Measurements from ENCODE around the gene COX4I1. TPM values are rescaled to one million over a fixed set of nuclear protein-coding genes. Genes with fewer than 3 reads are reported as not detected.
A peak's percentile ranks its signal among the peaks of the same experiment; 100 is the strongest.
"Not testable (repeated sequence)": the region's sequence is repeated elsewhere in the genome, so short reads cannot be mapped to it uniquely, and the experiment has no call there.

COX4I1 gene
- total RNA-seq, 1 donor from 2014 or later = 344 TPM

GRCh38 chr16:85810742-85811115, 11.2 kb downstream of the COX4I1 start:
- Mint-ChIP-seq H3K4me3 (ENCODE audit: unreplicated experiment) (no peak overlapping the region), H3K27ac (ENCODE audit: unreplicated experiment) (no peak overlapping the region), H3K9me3 (ENCODE audit: low read depth) (no peaks in the 10 kb centered on the region), H3K4me1 (ENCODE audit: low read depth) (no peaks in the 10 kb centered on the region), H3K27me3 (ENCODE audit: low read depth) (peaks cover 31% of the 10 kb centered on the region), H3K36me3 (ENCODE audit: low read depth) (peaks cover 9% of the 10 kb centered on the region)
- peak; percentile 75 for DNase-seq (ENCODE audit: low spot score)
- TF ChIP-seq CTCF (IDR thresholded peaks at IDR 0.05) = no peak

GRCh38 chr16:85812031-85812807, 12.7 kb downstream of the COX4I1 start:
- peak; percentile 69 for DNase-seq (ENCODE audit: low spot score)
- H3K36me3 Mint-ChIP-seq (ENCODE audit: low read depth) = no peaks in the 10 kb centered on the region
- H3K9me3 Mint-ChIP-seq (ENCODE audit: low read depth) = no peaks in the 10 kb centered on the region
- H3K27me3 Mint-ChIP-seq (ENCODE audit: low read depth) = peaks cover 32% of the 10 kb centered on the region
- H3K27ac Mint-ChIP-seq (ENCODE audit: unreplicated experiment) = no peak overlapping the region
- TF ChIP-seq CTCF (IDR thresholded peaks at IDR 0.05) = no peak
- no peak overlapping the region for H3K4me3 Mint-ChIP-seq (ENCODE audit: unreplicated experiment)
- no peaks in the 10 kb centered on the region for H3K4me1 Mint-ChIP-seq (ENCODE audit: low read depth)

GRCh38 chr16:85812811-85813700, 13.6 kb downstream of the COX4I1 start:
- no peak overlapping the region for H3K27ac Mint-ChIP-seq (ENCODE audit: unreplicated experiment)
- H3K4me3 Mint-ChIP-seq (ENCODE audit: unreplicated experiment) = no peak overlapping the region
- TF ChIP-seq CTCF (IDR thresholded peaks at IDR 0.05) = no peak
- H3K4me1 Mint-ChIP-seq (ENCODE audit: low read depth) = no peaks in the 10 kb centered on the region
- H3K9me3 Mint-ChIP-seq (ENCODE audit: low read depth) = no peaks in the 10 kb centered on the region
- H3K27me3 Mint-ChIP-seq (ENCODE audit: low read depth) = peaks cover 34% of the 10 kb centered on the region
- H3K36me3 Mint-ChIP-seq (ENCODE audit: low read depth) = no peaks in the 10 kb centered on the region
- peak; percentile 81 for DNase-seq (ENCODE audit: low spot score)

- Mint-ChIP-seq H3K4me3 (ENCODE audit: unreplicated experiment) (no peak overlapping the region), H3K9me3 (ENCODE audit: low read depth) (no peaks in the 10 kb centered on the region), H3K4me1 (ENCODE audit: low read depth) (no peaks in the 10 kb centered on the region), H3K27ac (ENCODE audit: unreplicated experiment) (no peak overlapping the region), H3K27me3 (ENCODE audit: low read depth) (peaks cover 41% of the 10 kb centered on the region), H3K36me3 (ENCODE audit: low read depth) (no peaks in the 10 kb centered on the region)
- no peak for TF ChIP-seq CTCF (IDR thresholded peaks at IDR 0.05)
- peak; percentile 51 for DNase-seq (ENCODE audit: low spot score)
Measured at GRCh38 chr16:85816159-85816558, 16.7 kb downstream of the COX4I1 start.

- H3K9me3 Mint-ChIP-seq (ENCODE audit: low read depth); H3K4me1 Mint-ChIP-seq (ENCODE audit: low read depth); H3K4me3 Mint-ChIP-seq (ENCODE audit: unreplicated experiment); H3K27ac Mint-ChIP-seq (ENCODE audit: unreplicated experiment); H3K36me3 Mint-ChIP-seq (ENCODE audit: low read depth): not testable (repeated sequence)
- H3K27me3 Mint-ChIP-seq (ENCODE audit: low read depth) = peaks cover 33% of the 10 kb centered on the region
- peak; percentile 30 for DNase-seq (ENCODE audit: low spot score)
Measured at GRCh38 chr16:85817195-85817594, 17.7 kb downstream of the COX4I1 start.
